IPS-18c (cell line): ENCODE data around the gene GAPVD1.
"Not testable (repeated sequence)": the region's sequence is repeated elsewhere in the genome, so short reads cannot be mapped to it uniquely, and the experiment has no call there.

ENCODE experiments used
- H3K4me3 ChIP-seq: 2 replicates; pipeline ENCODE4 v1.7.0; 2013; ENCODE audit warnings: low read depth, mild to moderate bottlenecking, low read length, moderate library complexity; ENCODE audit not compliant: insufficient read depth
- H3K9me3 ChIP-seq: one replicate; pipeline ENCODE4 v1.6.1; 2013; ENCODE audit warnings: mild to moderate bottlenecking, low read length, moderate library complexity; ENCODE audit not compliant: control insufficient read depth, insufficient read depth

GAPVD1 gene

GRCh38 chr9:125241863-125242739, 19.5 kb upstream of the GAPVD1 start:
- Histone ChIP-seq H3K9me3 (no peaks in the 10 kb centered on the region), H3K4me3 (peak overlapping the region; percentile 99)

GRCh38 chr9:125243792-125244260, 17.8 kb upstream of the GAPVD1 start:
- no peaks in the 10 kb centered on the region for H3K9me3 ChIP-seq
- H3K4me3 ChIP-seq: no peak overlapping the region

DNA sequence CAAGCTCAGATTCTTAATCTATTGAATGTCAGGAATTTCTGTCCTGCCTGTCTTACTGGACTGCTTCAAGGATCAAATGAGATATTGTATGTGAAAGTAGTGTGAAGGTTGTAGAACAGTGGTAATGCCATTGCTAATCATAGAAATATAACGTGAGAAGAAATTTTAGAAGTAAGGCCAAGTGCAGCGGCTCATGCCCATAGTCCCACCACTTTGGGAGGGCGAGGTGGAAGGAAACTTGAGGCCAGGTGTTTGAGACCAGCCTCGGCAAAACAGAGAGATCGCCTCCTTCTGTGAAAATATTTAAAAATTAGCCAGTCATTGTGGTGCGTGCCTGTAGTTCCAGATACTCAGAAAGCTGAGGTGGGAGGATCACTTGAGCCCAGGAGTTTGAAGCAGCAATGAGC, 15.4 kb upstream of the GAPVD1 start:
- Histone ChIP-seq H3K9me3 (no peaks in the 10 kb centered on the region), H3K4me3 (no peak overlapping the region)

DNA sequence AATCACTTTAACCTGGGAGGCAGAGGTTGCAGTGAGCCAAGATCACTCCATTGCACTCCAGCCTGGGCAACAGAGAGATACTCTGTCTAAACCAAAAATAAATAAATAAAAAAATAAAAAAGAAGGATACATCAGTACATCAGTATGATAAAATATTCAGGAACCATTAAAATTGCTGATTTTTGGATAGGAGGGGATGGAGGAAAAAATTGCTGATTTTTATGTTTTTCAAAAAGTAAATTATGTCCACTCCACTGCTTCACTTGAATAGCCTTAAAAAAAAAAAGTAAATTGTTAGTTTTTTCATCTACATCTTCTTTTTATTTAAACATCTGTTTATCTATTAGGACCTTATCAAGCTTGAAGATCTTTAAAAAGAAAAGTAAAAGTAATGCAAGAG, 7.4 kb upstream of the GAPVD1 start:
- Histone ChIP-seq H3K9me3 (no peaks in the 10 kb centered on the region), H3K4me3 (no peak overlapping the region)

DNA sequence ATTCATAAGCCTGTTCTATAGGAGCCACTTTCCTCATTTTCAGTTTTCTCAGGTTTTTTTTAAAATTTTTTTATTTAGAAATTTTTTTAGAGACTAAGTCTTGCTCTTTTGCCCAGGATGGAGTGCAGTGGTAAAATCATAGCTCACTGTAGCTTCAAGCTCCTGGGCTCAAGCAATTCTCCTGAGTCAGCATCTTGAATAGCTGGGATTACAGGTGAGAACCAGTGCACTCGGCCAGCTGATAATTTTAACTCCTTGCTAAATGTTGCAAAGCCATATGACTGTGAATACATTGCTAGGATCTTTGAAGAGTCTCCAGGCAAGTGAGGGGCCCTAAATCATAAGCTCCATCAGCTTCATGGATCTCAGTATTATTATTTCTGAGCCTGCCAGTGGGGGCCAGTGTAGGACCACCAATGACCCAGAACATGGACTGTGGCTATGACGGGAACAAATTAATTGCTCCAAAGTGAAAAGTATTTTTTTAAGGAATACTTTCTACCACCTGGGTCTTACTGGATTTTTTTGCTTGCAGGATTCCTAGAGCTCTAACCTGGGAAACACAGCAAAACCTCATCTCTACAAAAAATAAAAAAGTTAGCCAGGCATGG, 5.7 kb upstream of the GAPVD1 start:
- H3K9me3 ChIP-seq: no peaks in the 10 kb centered on the region
- no peak overlapping the region for H3K4me3 ChIP-seq

- Histone ChIP-seq H3K4me3 (no peak overlapping the region), H3K9me3 (no peaks in the 10 kb centered on the region)
Measured at GRCh38 chr9:125258160-125258785, 3.4 kb upstream of the GAPVD1 start.

- Histone ChIP-seq H3K9me3 (no peaks in the 10 kb centered on the region), H3K4me3 (no peak overlapping the region)
Measured at GRCh38 chr9:125258832-125259534, 2.6 kb upstream of the GAPVD1 start.

DNA sequence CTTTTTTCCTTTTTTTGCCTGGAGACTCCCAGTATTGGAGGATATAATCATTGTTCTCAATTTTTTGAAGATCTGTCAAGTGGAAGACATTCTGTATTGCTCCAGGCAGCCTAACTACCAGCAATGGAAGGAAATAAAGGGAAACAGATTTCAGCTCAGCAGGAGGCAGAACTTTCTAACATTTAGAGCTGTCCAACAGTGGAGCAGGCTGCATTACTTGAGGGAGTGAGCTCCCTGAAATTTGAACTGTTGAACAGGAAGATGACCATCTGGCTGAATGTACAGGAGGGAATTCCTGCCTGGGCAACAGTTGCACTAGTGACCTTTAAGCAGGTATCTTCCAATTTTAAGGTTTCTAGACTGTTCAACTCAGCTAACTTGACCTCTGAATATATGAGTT, 1.1 kb upstream of the GAPVD1 start:
- no peak overlapping the region for H3K4me3 ChIP-seq
- no peaks in the 10 kb centered on the region for H3K9me3 ChIP-seq

GRCh38 chr9:125262294-125262991, 817 bp downstream of the GAPVD1 start:
- no peaks in the 10 kb centered on the region for H3K9me3 ChIP-seq
- H3K4me3 ChIP-seq: peak overlapping the region; percentile 98

DNA sequence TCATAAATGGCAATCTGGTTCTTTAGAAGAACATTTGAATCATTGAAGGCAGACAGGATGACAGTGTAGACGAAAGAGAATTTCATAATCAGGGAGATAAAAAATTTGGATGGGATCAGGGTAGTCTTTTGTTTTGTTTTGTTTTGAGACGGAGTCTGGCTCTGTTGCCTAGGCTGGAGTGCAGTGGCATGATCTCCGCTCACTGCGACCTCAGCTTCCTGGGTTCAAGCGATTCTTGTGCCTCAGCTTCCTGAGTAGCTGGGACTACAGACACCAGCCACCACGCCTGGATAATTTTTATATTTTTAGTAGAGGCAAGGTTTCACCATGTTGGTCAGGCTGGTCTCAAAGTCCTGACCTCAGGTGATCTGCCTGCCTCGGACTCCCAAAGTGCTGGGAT, 2.4 kb downstream of the GAPVD1 start:
- H3K9me3 ChIP-seq, H3K4me3 ChIP-seq: not testable (repeated sequence)

- Histone ChIP-seq H3K4me3 (no peak overlapping the region), H3K9me3 (no peaks in the 10 kb centered on the region)
Measured at GRCh38 chr9:125268394-125269013, 6.9 kb downstream of the GAPVD1 start.

DNA sequence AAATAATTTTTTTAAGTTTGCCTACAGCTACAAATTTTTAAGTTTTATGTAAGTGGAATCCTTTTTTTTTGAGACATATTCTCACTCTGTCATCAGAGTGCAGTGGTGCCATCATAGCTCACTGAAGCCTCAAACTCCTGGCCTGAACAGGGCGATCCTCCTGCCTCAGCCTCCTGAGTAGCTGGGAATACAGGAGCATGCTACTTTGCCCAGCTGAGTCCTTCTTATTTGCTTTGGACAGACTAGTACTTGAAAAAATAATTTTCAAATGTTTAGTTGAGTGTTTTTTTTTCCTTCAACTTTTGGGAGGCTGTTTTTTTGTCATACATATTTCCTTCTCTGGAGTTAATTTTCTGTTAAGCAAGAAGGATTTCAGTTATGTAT, 7.4 kb downstream of the GAPVD1 start:
- no peaks in the 10 kb centered on the region for H3K9me3 ChIP-seq
- no peak overlapping the region for H3K4me3 ChIP-seq

GRCh38 chr9:125271081-125271480, 9.5 kb downstream of the GAPVD1 start:
- Histone ChIP-seq H3K9me3 (no peaks in the 10 kb centered on the region), H3K4me3 (no peak overlapping the region)

GRCh38 chr9:125272697-125273096, 11.1 kb downstream of the GAPVD1 start:
- H3K9me3 ChIP-seq: no peaks in the 10 kb centered on the region
- H3K4me3 ChIP-seq: no peak overlapping the region

DNA sequence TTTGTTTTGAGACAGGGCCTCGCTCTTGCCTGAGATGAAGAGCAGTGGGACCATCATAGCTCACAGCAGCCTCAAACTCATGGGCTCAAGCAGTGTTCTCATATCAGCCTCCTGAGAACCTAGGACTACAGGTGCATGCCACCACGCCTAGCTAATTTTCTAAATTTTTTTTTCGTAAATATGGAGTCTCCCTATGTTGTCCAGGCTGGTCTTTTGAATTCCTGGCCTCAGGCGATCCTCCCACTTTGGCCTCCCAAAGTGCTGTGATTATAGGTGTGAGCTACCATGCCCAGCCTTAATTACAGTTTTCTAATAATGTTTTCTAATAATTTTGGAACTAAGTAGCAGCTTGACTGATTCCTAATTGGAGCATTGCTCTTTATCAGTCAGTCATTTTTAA, 15.1 kb downstream of the GAPVD1 start:
- Histone ChIP-seq H3K9me3 (peaks cover 2% of the 10 kb centered on the region), H3K4me3 (no peak overlapping the region)

GRCh38 chr9:125277411-125277810, 15.8 kb downstream of the GAPVD1 start:
- H3K9me3 ChIP-seq: peaks cover 2% of the 10 kb centered on the region
- H3K4me3 ChIP-seq: no peak overlapping the region

- Histone ChIP-seq H3K9me3 (peaks cover 2% of the 10 kb centered on the region), H3K4me3 (no peak overlapping the region)
Measured at GRCh38 chr9:125280945-125281344, 19.3 kb downstream of the GAPVD1 start.
